ENCODE measurements around the gene KCNK15. TPM values are rescaled to one million over a fixed set of nuclear protein-coding genes. Genes with fewer than 3 reads are reported as not detected.

The KCNK15 gene
- total and polyA plus RNA-seq, 12 donors: 0.13 to 0.82 (median 0.38) TPM

GRCh38 chr20:44706301-44707017 lies 39.2 kb upstream of the KCNK15 start:
- DNase-seq (no peak), ATAC-seq (peak; percentile 16 to 76 (median 59))
- Histone ChIP-seq H3K27me3 (no peaks in the 10 kb centered on the region), H3K4me1 (peaks cover 21 to 57% (median 40%) of the 10 kb centered on the region in 9 donors), H3K4me3 (no peak overlapping the region), H3K27ac (peak overlapping the region in 9 of 10 donors; percentile 20 to 74 (median 67)), H3K9me3 (no peaks in the 10 kb centered on the region), H3K36me3 (no peaks in the 10 kb centered on the region)
- TF ChIP-seq CTCF (IDR thresholded peaks at IDR 0.05): no peak
- WGBS, 2 donors: 46 to 54% methylated on average over 10 of the region's 10 CpGs
- intact Hi-C loops (cut with DNase I): no loop called here

GRCh38 chr20:44707018-44707579 lies 38.6 kb upstream of the KCNK15 start:
- Histone ChIP-seq H3K27ac (peak overlapping the region in 9 of 10 donors; percentile 20 to 74 (median 67)), H3K9me3 (no peaks in the 10 kb centered on the region), H3K4me1 (peaks cover 17 to 56% (median 38%) of the 10 kb centered on the region in 9 donors), H3K36me3 (no peaks in the 10 kb centered on the region), H3K4me3 (no peak overlapping the region), H3K27me3 (no peaks in the 10 kb centered on the region)
- intact Hi-C loops (cut with DNase I): no loop called here
- no peak for DNase-seq
- ATAC-seq: no peak
- 87 to 89% methylated on average over 5 of the region's 5 CpGs for whole genome bisulfite sequencing, 2 donors
- TF ChIP-seq CTCF (IDR thresholded peaks at IDR 0.05): no peak

GRCh38 chr20:44709380-44709779 lies 36.3 kb upstream of the KCNK15 start:
- ATAC-seq (no peak), DNase-seq (no peak)
- 78 to 79% methylated on average over 11 of the region's 11 CpGs for WGBS, 2 donors
- TF ChIP-seq CTCF (IDR thresholded peaks at IDR 0.05): no peak
- H3K27ac ChIP-seq: no peak overlapping the region
- H3K27me3 ChIP-seq: no peaks in the 10 kb centered on the region
- intact Hi-C loops (cut with DNase I): no loop called here
- H3K36me3 ChIP-seq: no peaks in the 10 kb centered on the region
- no peaks in the 10 kb centered on the region for H3K9me3 ChIP-seq
- peaks cover 5 to 42% (median 28%) of the 10 kb centered on the region in 9 donors for H3K4me1 ChIP-seq
- H3K4me3 ChIP-seq: no peak overlapping the region

GRCh38 chr20:44709797-44710196 lies 35.9 kb upstream of the KCNK15 start:
- DNase-seq (no peak), ATAC-seq (no peak)
- H3K27me3 ChIP-seq: no peaks in the 10 kb centered on the region
- no peaks in the 10 kb centered on the region for H3K36me3 ChIP-seq
- intact Hi-C loops (cut with DNase I): no loop called here
- no peak for TF ChIP-seq CTCF (IDR thresholded peaks at IDR 0.05)
- H3K4me1 ChIP-seq: peaks cover 9 to 42% (median 32%) of the 10 kb centered on the region in 9 donors
- no peaks in the 10 kb centered on the region for H3K9me3 ChIP-seq
- no peak overlapping the region for H3K4me3 ChIP-seq
- WGBS, 2 donors: 96 to 97% methylated on average over 9 of the region's 9 CpGs
- H3K27ac ChIP-seq: no peak overlapping the region
